SU-DHL-6 (cell line): ENCODE results near the gene CERK.
"Not testable (repeated sequence)": the region's sequence is repeated elsewhere in the genome, so short reads cannot be mapped to it uniquely, and the experiment has no call there.

ENCODE experiments used
- H2AFZ ChIP-seq: fragments of 200-600 bp; sonication (generic); 2 replicates; pipeline ENCODE4 v1.6.1; 2014; ENCODE audit warnings: low read depth, mild to moderate bottlenecking, moderate library complexity, mixed read lengths, antibody characterized with exemption, low read length; ENCODE audit not compliant: severe bottlenecking
- H3F3A ChIP-seq: fragments of 200-600 bp; shearing (Covaris generic); 2 replicates; pipeline ENCODE4 v1.6.0; 2016; ENCODE audit warnings: antibody characterized with exemption, mild to moderate bottlenecking; ENCODE audit not compliant: insufficient read depth
- H3K27ac ChIP-seq: fragments of 200-600 bp; sonication (generic); 2 replicates; pipeline ENCODE4 v1.5.1; 2016; ENCODE audit warnings: low read depth, mild to moderate bottlenecking, low read length, moderate library complexity, mixed read lengths
- H3K27me3 ChIP-seq: fragments of 200-600 bp; sonication (generic), shearing (Covaris generic); 2 replicates; pipeline ENCODE4 v1.6.0; 2014; ENCODE audit warnings: mild to moderate bottlenecking, low read length
- H3K36me3 ChIP-seq: fragments of 200-600 bp; sonication (generic); 2 replicates; pipeline ENCODE4 v1.6.1; 2014; ENCODE audit warnings: mild to moderate bottlenecking, low read length, mixed read lengths
- H3K4me2 ChIP-seq: fragments of 300-600, 200-600 bp; shearing (Covaris generic), sonication (generic); 2 replicates; pipeline ENCODE4 v1.6.0; 2014; ENCODE audit warnings: low read length, low read depth, mild to moderate bottlenecking; ENCODE audit not compliant: poor library complexity, severe bottlenecking
- H3K4me3 ChIP-seq: fragments of 200-600 bp; sonication (generic); 2 replicates; pipeline ENCODE4 v1.5.1; 2014; ENCODE audit warnings: antibody characterized with exemption, low read length, mild to moderate bottlenecking, mixed read lengths; ENCODE audit not compliant: insufficient read depth, poor library complexity, severe bottlenecking
- H3K79me2 ChIP-seq: fragments of 200-600 bp; sonication (generic); 2 replicates; pipeline ENCODE4 v1.6.1; 2014; ENCODE audit warnings: mild to moderate bottlenecking, low read length, moderate library complexity; ENCODE audit not compliant: insufficient read depth
- H3K9ac ChIP-seq: fragments of 200-600 bp; sonication (generic); 2 replicates; pipeline ENCODE4 v1.7.0; 2014; ENCODE audit warnings: mild to moderate bottlenecking, low read length
- H3K9me2 ChIP-seq: fragments of 200-600 bp; sonication (generic); replicated peaks from 2 replicates; pipeline ENCODE4 v1.6.1; 2014; ENCODE audit warnings: low read length; ENCODE audit not compliant: insufficient read depth
- H3K9me3 ChIP-seq: fragments of 200-600 bp; sonication (generic); 2 replicates; pipeline ENCODE4 v1.6.1; 2014; ENCODE audit warnings: low read length, mixed read lengths; ENCODE audit not compliant: insufficient read depth
- H4K20me1 ChIP-seq: fragments of 200-600 bp; sonication (generic); 2 replicates; pipeline ENCODE4 v1.6.1; 2014; ENCODE audit warnings: low read depth, mild to moderate bottlenecking, antibody characterized with exemption, low read length, moderate library complexity, mixed read lengths
- EZH2phosphoT487 ChIP-seq: fragments of 200-600 bp; sonication (generic), shearing (Covaris generic); conservative IDR thresholded peaks from 2 replicates; pipeline ENCODE4 v1.6.1; 2018; ENCODE audit warnings: mild to moderate bottlenecking, antibody characterized with exemption, low read length, moderate library complexity, mixed read lengths
- TF ChIP-seq, protein P1 (sequence below): fragments of 200-600 bp; sonication (generic); IDR thresholded peaks from one replicate; pipeline ENCODE4 v1.5.1; 2017; ENCODE audit warnings: antibody characterized with exemption, mild to moderate bottlenecking, low read length, moderate library complexity; ENCODE audit not compliant: insufficient read depth, poor library complexity, severe bottlenecking

The CERK gene

DNA sequence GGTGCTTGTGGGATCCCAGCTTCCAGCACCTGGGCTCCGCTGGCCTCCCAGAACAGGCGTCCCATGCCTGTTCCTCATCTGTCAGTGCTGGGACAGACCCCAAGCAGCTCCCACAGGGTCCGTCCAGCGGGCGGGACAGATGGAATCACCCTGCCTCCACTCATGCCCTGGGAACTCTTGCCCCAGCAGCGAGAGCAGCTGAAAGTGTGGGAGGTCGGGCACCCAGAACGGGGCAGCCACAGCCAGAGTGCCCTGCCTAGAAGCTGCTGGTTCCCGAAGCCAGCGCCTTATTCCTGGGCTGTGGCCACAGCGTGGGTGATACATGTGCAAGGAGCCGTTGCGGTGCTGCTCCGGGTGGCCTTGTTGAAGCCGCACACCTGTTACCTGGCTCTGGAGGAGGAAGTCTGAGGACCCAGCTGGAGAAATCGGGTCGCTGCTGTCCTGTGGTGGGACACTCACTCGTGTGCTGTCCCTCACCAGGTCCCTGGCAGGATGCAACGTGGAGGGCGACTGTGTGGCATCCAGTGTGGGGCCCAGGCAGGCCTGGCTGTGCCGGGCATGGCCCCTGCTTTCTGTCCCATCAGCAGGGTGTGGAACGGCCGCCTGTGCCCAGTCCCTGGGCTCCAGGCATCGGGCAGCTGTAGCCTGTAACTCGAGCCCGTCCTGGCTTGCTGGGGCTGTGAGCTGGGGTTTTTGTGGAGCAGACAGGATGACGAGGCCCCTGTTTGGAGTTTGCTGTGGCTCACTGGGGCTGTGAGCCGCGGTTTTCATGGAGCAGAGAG lies 101.6 kb downstream of the CERK start:
- TF ChIP-seq, protein P1, sequence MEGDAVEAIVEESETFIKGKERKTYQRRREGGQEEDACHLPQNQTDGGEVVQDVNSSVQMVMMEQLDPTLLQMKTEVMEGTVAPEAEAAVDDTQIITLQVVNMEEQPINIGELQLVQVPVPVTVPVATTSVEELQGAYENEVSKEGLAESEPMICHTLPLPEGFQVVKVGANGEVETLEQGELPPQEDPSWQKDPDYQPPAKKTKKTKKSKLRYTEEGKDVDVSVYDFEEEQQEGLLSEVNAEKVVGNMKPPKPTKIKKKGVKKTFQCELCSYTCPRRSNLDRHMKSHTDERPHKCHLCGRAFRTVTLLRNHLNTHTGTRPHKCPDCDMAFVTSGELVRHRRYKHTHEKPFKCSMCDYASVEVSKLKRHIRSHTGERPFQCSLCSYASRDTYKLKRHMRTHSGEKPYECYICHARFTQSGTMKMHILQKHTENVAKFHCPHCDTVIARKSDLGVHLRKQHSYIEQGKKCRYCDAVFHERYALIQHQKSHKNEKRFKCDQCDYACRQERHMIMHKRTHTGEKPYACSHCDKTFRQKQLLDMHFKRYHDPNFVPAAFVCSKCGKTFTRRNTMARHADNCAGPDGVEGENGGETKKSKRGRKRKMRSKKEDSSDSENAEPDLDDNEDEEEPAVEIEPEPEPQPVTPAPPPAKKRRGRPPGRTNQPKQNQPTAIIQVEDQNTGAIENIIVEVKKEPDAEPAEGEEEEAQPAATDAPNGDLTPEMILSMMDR, result no peak
- TF ChIP-seq EZH2phosphoT487, result no peak
- H4K20me1 ChIP-seq, result no peaks in the 10 kb centered on the region
- no peak overlapping the region for H3K4me2 ChIP-seq

DNA sequence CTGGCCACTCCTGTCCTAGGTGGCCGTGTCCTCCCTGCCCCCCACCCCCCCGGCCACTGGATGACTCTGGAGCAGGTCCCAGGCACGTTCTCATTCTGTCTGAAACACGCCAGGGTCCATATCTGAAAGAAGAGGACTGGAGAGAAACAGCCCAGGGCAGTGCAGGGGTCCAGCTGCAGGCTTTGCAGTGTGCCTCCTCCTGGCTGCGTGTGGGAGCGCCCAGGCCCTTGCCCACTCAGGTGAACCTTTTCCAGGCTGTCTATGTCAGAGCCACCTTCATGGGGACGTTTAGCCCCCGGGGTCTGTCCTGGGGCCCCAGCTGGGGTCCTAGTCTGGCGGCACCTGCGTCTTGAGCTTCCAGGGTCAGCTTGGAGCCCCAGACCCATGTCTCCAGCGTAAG lies 102.3 kb downstream of the CERK start:
- H3K36me3 ChIP-seq, result no peaks in the 10 kb centered on the region

More for the DNA sequence above, 101.6 kb downstream of the CERK start:
- no peaks in the 10 kb centered on the region for H3K79me2 ChIP-seq
- no peaks in the 10 kb centered on the region for H3K27me3 ChIP-seq
- no peaks in the 10 kb centered on the region for H3F3A ChIP-seq
- no peak overlapping the region for H3K27ac ChIP-seq
- no peaks in the 10 kb centered on the region for H3K9me2 ChIP-seq
- H3K9ac ChIP-seq, result no peak overlapping the region
- no peak overlapping the region for H2AFZ ChIP-seq
- H3K4me3 ChIP-seq, result no peak overlapping the region
- no peaks in the 10 kb centered on the region for H3K9me3 ChIP-seq
- H3K36me3 ChIP-seq, result no peaks in the 10 kb centered on the region

DNA sequence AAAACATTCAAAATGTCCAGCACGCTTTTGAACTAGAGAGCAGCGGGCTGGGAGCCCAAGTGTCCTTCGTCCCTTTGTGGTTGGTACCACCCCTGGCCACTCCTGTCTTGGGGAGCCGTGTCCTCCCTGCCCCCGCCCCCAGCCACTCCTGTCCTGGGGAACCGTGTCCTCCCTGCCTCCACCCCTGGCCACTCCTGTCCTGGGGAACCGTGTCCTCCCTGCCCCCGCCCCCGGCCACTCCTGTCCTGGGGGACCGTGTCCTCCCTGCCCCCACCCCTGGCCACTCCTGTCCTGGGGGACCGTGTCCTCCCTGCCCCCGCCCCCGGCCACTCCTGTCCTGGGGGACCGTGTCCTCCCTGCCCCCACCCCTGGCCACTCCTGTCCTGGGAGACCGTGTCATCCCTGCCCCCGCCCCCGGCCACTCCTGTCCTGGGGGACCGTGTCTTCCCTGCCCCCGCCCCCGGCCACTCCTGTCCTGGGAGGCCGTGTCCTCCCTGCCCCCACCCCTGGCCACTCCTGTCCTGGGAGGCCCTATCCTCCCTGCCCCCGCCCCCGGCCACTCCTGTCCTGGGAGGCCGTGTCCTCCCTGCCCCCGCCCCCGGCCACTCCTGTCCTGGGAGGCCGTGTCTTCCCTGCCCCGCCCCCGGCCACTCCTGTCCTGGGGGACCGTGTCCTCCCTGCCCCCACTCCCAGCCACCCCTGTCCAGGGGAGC lies 102.9 kb downstream of the CERK start:
- H2AFZ ChIP-seq, H3K36me3 ChIP-seq, H3K27me3 ChIP-seq, H3K9ac ChIP-seq, H3F3A ChIP-seq, H3K79me2 ChIP-seq, H4K20me1 ChIP-seq, H3K27ac ChIP-seq, H3K4me3 ChIP-seq, H3K4me2 ChIP-seq, H3K9me3 ChIP-seq, H3K9me2 ChIP-seq: not testable (repeated sequence)

More for the DNA sequence above, 102.3 kb downstream of the CERK start:
- Histone ChIP-seq H3K4me2 (no peak overlapping the region), H3F3A (no peaks in the 10 kb centered on the region), H4K20me1 (no peaks in the 10 kb centered on the region), H3K9me3 (no peaks in the 10 kb centered on the region), H3K27me3 (no peaks in the 10 kb centered on the region), H3K4me3 (no peak overlapping the region), H3K79me2 (no peaks in the 10 kb centered on the region), H3K9me2 (no peaks in the 10 kb centered on the region), H3K27ac (no peak overlapping the region), H3K9ac (no peak overlapping the region), H2AFZ (no peak overlapping the region)
- TF ChIP-seq, protein P1, result no peak
- TF ChIP-seq EZH2phosphoT487, result no peak
